BLaER1 treated with 17β-estradiol and CSF1 and Interleukin-3, amounts not matched to agents 10 nM and 100 nM (cell line): ENCODE measurements around the gene HSP90AA1.

Experiments used
- H3K27ac ChIP-seq, 11 experiments: shearing (Covaris generic); formaldehyde crosslinking; 2 replicates each; pipeline ENCODE4 v1.8.1; 2022
- H3K27me3 ChIP-seq, 11 experiments: shearing (Covaris generic); formaldehyde crosslinking; 2 replicates each; pipeline ENCODE4 v1.8.1; 2022
- H3K36me3 ChIP-seq, 11 experiments: shearing (Covaris generic); formaldehyde crosslinking; 2 replicates each; pipeline ENCODE4 v1.8.1; 2022
- H3K4me1 ChIP-seq, 10 experiments: shearing (Covaris generic); formaldehyde crosslinking; 2 replicates each; pipeline ENCODE4 v1.8.1; 2022
- H3K4me2 ChIP-seq, 11 experiments: shearing (Covaris generic); formaldehyde crosslinking; 2 replicates each; pipeline ENCODE4 v1.8.1; 2022
- H3K4me3 ChIP-seq, 10 experiments: shearing (Covaris generic); formaldehyde crosslinking; 2 replicates each; pipeline ENCODE4 v1.8.1; 2022
- H3K9ac ChIP-seq, 11 experiments: shearing (Covaris generic); formaldehyde crosslinking; 2 replicates each; pipeline ENCODE4 v1.8.1; 2022
- H3K9me3 ChIP-seq, 11 experiments: shearing (Covaris generic); formaldehyde crosslinking; replicated peaks in 1 of 11; 2 replicates each; pipeline ENCODE4 v1.8.1; 2022
- H4K20me1 ChIP-seq, 11 experiments: shearing (Covaris generic); formaldehyde crosslinking; 2 replicates each; pipeline ENCODE4 v1.8.1; 2022
- Cebpa-rat ChIP-seq, 11 experiments: shearing (Covaris generic); IDR thresholded peaks; 2 replicates each; pipeline ENCODE4 v1.8.1; 2022

Gene HSP90AA1

DNA sequence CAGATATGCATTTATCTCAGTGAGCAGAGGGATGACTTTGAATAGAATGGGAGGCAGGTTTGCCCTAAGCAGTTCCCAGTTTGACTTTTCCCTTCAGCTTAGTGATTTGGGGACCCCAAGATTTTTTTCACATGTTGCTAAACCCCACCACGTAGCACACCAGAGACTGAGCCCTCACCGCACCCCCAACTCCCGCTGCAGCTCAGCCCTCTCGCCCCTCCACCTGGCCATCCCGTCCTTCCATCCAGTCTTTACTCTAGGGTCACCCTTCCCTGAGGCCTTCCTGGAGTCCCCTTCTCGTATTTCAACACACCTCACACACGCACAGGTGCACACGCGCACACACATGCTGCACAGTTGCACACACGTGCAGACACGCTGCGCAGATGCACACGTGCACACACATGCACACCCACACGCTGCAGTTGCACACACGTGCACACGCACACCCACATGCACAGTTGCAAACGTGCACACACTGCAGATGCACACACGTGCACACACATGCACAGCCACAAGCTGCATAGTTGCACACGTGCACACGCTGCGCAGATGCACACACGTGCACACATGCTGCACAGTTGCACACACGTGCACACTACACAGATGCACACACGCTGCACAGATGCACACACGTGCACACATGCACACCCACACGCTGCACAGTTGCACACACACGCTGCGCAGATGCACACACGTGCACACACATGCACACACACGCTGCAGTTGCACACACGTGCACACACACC lies 30.0 kb downstream of the HSP90AA1 start:
- H3K4me2 ChIP-seq = no peak overlapping the region
- peaks cover 0 to 40% (median 10%) of the 10 kb centered on the region in 11 experiments; a peak in 6 of 22 replicates for H4K20me1 ChIP-seq
- H3K4me3 ChIP-seq = no peak overlapping the region
- H3K9ac ChIP-seq = no peak overlapping the region
- no peaks in the 10 kb centered on the region for H3K9me3 ChIP-seq
- no peak for TF ChIP-seq Cebpa-rat (IDR thresholded peaks at IDR 0.05)
- no peaks in the 10 kb centered on the region for H3K27me3 ChIP-seq
- H3K27ac ChIP-seq = no peak overlapping the region
- H3K4me1 ChIP-seq = no peaks in the 10 kb centered on the region
- H3K36me3 ChIP-seq = peaks cover 24 to 44% (median 36%) of the 10 kb centered on the region in 11 experiments

DNA sequence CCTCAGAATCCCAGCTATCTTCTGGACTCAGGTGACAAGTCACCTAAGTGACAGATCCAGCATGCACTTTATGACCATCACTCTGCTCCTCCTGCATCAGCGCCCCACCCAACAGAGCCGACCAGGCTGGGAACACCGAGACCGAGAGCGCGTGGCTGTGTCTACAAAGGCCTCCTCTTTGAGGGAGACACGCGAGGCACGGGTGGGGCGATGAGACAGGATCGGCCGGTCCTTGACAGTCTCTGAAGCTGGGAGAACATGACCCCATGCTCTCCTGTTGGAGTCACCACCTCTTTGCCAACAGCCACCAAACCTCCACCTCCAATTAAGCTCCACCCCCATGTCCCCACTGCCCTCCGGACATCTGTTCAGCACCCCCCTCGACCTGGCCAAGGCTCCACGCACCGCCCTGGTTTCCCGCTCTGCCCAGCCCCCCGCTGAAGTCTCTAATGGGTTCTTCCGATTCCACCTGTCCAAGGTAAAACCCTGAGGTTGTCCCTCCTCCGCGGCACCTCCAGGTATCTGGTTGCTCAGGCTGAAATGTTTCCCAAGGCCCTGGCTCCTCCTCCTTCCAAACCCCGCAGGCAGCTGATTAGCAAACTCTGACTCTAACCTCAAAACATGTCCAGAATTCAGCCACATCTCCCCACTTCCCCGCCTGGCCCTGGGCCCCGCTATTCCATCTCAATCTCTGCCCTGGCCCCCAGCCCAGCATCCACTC lies 31.5 kb downstream of the HSP90AA1 start:
- H3K4me2 ChIP-seq = no peak overlapping the region
- H3K9me3 ChIP-seq = no peaks in the 10 kb centered on the region
- peaks cover 39 to 60% (median 51%) of the 10 kb centered on the region in 11 experiments for H3K36me3 ChIP-seq
- no peak overlapping the region for H3K9ac ChIP-seq
- H3K4me1 ChIP-seq = no peaks in the 10 kb centered on the region
- H3K27ac ChIP-seq = no peak overlapping the region
- no peaks in the 10 kb centered on the region for H3K27me3 ChIP-seq
- no peak overlapping the region for H3K4me3 ChIP-seq
- H4K20me1 ChIP-seq = peaks cover 0 to 53% (median 15%) of the 10 kb centered on the region in 11 experiments; a peak in 10 of 22 replicates
- TF ChIP-seq Cebpa-rat (IDR thresholded peaks at IDR 0.05) = no peak

GRCh38 chr14:102052522-102052921 lies 34.3 kb downstream of the HSP90AA1 start:
- no peaks in the 10 kb centered on the region for H3K9me3 ChIP-seq

DNA sequence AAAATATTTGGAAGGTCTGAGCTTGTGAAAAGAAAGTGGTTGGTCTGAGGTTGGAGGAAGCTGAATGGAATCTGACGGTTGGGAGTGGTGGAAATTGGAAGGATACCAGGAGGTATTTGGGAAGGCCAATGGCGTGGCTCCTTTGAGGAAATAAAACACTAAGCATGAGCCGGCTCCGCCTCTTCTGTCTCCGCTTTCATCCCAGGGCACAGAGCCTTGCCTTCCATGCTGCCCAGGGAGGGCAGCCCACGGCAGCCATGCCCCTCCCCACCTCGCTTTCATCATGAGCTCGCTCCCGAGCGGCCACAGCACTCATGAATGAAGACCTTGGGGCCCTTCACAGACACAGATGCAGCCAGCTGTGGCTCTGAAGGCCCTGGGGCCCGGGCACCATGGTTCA lies 36.2 kb downstream of the HSP90AA1 start:
- no peak overlapping the region; a peak in 1 of 22 replicates for H3K9ac ChIP-seq
- peaks cover 0 to 23% (median 6%) of the 10 kb centered on the region in 10 experiments; a peak in 8 of 20 replicates for H3K4me1 ChIP-seq
- H3K27ac ChIP-seq = no peak overlapping the region
- no peak for TF ChIP-seq Cebpa-rat (IDR thresholded peaks at IDR 0.05)
- no peak overlapping the region for H3K4me3 ChIP-seq
- no peaks in the 10 kb centered on the region for H3K27me3 ChIP-seq
- H3K9me3 ChIP-seq = no peaks in the 10 kb centered on the region
- no peak overlapping the region for H3K4me2 ChIP-seq
- peaks cover 0 to 80% (median 47%) of the 10 kb centered on the region in 11 experiments; a peak in 17 of 22 replicates for H4K20me1 ChIP-seq
- H3K36me3 ChIP-seq = peaks cover 82 to 100% (median 97%) of the 10 kb centered on the region in 11 experiments

More at GRCh38 chr14:102052522-102052921, 34.3 kb downstream of the HSP90AA1 start:
- Histone ChIP-seq H3K27ac (no peak overlapping the region), H4K20me1 (peaks cover 0 to 80% (median 38%) of the 10 kb centered on the region in 11 experiments; a peak in 14 of 22 replicates), H3K36me3 (peaks cover 67 to 88% (median 79%) of the 10 kb centered on the region in 11 experiments), H3K9ac (no peak overlapping the region), H3K4me2 (no peak overlapping the region), H3K4me1 (peaks cover 0 to 12% (median 2%) of the 10 kb centered on the region in 10 experiments; a peak in 8 of 20 replicates), H3K27me3 (no peaks in the 10 kb centered on the region), H3K4me3 (no peak overlapping the region)
- TF ChIP-seq Cebpa-rat (IDR thresholded peaks at IDR 0.05) = no peak

GRCh38 chr14:102050026-102050405 lies 36.8 kb downstream of the HSP90AA1 start:
- no peak overlapping the region for H3K4me3 ChIP-seq
- H3K27me3 ChIP-seq = no peaks in the 10 kb centered on the region
- H3K9me3 ChIP-seq = no peaks in the 10 kb centered on the region
- H3K9ac ChIP-seq = no peak overlapping the region
- TF ChIP-seq Cebpa-rat (IDR thresholded peaks at IDR 0.05) = no peak
- peaks cover 0 to 23% (median 6%) of the 10 kb centered on the region in 10 experiments; a peak in 8 of 20 replicates for H3K4me1 ChIP-seq
- peaks cover 0 to 76% (median 42%) of the 10 kb centered on the region in 11 experiments; a peak in 17 of 22 replicates for H4K20me1 ChIP-seq
- no peak overlapping the region for H3K4me2 ChIP-seq
- H3K27ac ChIP-seq = no peak overlapping the region
- H3K36me3 ChIP-seq = peaks cover 86 to 100% (median 97%) of the 10 kb centered on the region in 11 experiments

GRCh38 chr14:102049258-102050025 lies 37.4 kb downstream of the HSP90AA1 start:
- Histone ChIP-seq H3K4me2 (no peak overlapping the region), H3K9ac (no peak overlapping the region; a peak in 1 of 22 replicates), H3K36me3 (peaks cover 88 to 100% (median 98%) of the 10 kb centered on the region in 11 experiments), H3K9me3 (no peaks in the 10 kb centered on the region), H3K4me3 (no peak overlapping the region), H3K4me1 (peaks cover 0 to 23% (median 6%) of the 10 kb centered on the region in 10 experiments; a peak in 8 of 20 replicates), H3K27me3 (no peaks in the 10 kb centered on the region), H4K20me1 (peaks cover 0 to 81% (median 42%) of the 10 kb centered on the region in 11 experiments; a peak in 17 of 22 replicates), H3K27ac (0 out of 22 replicates have a peak overlapping the region, but pooled peaks of 2 of the 11 experiments have one; percentile 1 to 67)
- TF ChIP-seq Cebpa-rat (IDR thresholded peaks at IDR 0.05) = no peak

- Histone ChIP-seq H3K27ac (peak overlapping the region in 5 of 11 experiments; percentile 14 to 67 (median 36); a peak in 5 of 22 replicates), H3K4me2 (peak overlapping the region in 5 of 11 experiments; percentile 25 to 60 (median 50); a peak in 9 of 22 replicates), H3K4me3 (no peak overlapping the region), H3K9me3 (no peaks in the 10 kb centered on the region), H3K27me3 (no peaks in the 10 kb centered on the region), H3K36me3 (peaks cover 96 to 100% (median 99%) of the 10 kb centered on the region in 11 experiments), H3K9ac (peak overlapping the region in 4 of 11 experiments; percentile 28 to 60 (median 47); a peak in 6 of 22 replicates), H3K4me1 (peaks cover 0 to 23% (median 6%) of the 10 kb centered on the region in 10 experiments; a peak in 8 of 20 replicates), H4K20me1 (peaks cover 0 to 89% (median 41%) of the 10 kb centered on the region in 11 experiments; a peak in 17 of 22 replicates)
- no peak for TF ChIP-seq Cebpa-rat (IDR thresholded peaks at IDR 0.05)
Observed at GRCh38 chr14:102047808-102048540, 38.9 kb downstream of the HSP90AA1 start.
